ENCODE measurements around the gene ASPDH.

- TF ChIP-seq POLR2AphosphoS5 (IDR thresholded peaks at IDR 0.05) (no peak), POLR2A (IDR thresholded peaks at IDR 0.05) (no peak)
Observed at GRCh38 chr19:50510121-50510670, 3.5 kb downstream of the ASPDH start.

All from transverse colon (tissue), 3 donors.